GM12875 (cell line): Measurements from ENCODE around the gene LIM2.

Source experiments
- H3K4me3 ChIP-seq: one replicate; pipeline ENCODE4 v1.5.1; 2011; ENCODE audit warnings: low read depth, low read length, control low read depth
- TF ChIP-seq, protein P1 (sequence below): IDR thresholded peaks from 2 replicates; pipeline ENCODE4 v1.5.1; 2011; ENCODE audit warnings: low read depth, mild to moderate bottlenecking, control low read depth, inconsistent platforms, low read length, moderate library complexity, borderline replicate concordance; ENCODE audit not compliant: insufficient read depth

LIM2 gene

DNA sequence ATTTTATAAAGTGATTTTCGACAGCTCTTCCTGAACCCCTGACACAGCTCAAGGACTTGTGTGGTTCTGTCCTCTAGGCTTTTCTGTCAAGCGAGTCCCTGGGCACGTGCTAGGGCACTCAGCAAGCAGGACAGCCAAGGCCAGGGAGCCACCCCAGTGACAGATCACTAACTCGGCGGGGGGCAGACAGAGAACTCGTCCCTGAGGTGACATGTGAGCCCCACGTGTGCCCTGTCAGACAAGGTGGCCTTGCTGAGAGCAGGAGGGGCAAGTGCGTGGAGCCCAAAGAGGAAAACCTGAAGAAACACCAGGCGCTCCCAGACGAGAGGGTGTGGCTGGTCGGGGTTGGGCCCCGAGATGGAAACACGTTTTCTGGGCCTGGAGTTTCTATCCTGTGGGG, 26.5 kb downstream of the LIM2 start:
- TF ChIP-seq, protein P1, sequence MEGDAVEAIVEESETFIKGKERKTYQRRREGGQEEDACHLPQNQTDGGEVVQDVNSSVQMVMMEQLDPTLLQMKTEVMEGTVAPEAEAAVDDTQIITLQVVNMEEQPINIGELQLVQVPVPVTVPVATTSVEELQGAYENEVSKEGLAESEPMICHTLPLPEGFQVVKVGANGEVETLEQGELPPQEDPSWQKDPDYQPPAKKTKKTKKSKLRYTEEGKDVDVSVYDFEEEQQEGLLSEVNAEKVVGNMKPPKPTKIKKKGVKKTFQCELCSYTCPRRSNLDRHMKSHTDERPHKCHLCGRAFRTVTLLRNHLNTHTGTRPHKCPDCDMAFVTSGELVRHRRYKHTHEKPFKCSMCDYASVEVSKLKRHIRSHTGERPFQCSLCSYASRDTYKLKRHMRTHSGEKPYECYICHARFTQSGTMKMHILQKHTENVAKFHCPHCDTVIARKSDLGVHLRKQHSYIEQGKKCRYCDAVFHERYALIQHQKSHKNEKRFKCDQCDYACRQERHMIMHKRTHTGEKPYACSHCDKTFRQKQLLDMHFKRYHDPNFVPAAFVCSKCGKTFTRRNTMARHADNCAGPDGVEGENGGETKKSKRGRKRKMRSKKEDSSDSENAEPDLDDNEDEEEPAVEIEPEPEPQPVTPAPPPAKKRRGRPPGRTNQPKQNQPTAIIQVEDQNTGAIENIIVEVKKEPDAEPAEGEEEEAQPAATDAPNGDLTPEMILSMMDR: no peak

DNA sequence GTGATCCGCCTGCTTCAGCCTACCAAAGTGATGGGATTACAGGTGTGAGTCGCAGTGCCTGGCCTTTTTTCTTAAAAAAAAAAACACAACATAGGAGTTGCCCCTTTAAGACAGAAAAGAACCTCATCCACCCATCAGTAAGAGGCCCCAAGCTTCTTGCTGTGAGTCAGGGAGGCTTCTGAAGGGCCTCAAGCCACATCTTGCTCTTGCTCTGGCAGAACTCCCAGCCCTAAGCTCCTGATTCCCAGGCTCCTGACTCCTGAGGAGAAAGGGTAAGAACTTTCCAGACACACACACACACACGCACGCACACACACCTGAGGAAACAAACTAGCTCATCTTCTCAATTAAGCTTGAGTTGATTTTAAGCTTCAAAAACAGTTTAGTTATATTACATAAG, 28.5 kb downstream of the LIM2 start:
- TF ChIP-seq, protein P1: no peak
- H3K4me3 ChIP-seq: no peak overlapping the region

More for the DNA sequence above, 26.5 kb downstream of the LIM2 start:
- no peak overlapping the region for H3K4me3 ChIP-seq

DNA sequence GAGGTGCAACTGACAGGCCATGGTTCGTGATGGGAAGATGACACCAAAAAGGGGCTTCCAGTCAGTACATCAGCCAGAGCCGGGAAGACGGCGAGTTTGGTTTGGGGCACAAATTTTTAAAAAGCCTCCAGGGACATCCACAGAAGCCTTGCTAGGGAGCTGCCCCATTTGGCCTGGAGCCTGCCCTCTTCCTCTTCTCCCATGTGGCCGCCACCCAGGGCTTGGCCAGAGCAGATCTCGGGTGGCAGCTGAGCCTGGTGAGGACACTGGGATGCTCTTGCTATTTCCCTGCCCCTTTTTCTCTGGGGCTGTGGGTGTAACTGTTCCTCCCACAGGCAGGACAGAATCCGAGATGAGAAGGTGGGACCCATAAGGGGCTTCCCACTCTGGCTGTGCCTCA, 29.8 kb downstream of the LIM2 start:
- H3K4me3 ChIP-seq: no peak overlapping the region

DNA sequence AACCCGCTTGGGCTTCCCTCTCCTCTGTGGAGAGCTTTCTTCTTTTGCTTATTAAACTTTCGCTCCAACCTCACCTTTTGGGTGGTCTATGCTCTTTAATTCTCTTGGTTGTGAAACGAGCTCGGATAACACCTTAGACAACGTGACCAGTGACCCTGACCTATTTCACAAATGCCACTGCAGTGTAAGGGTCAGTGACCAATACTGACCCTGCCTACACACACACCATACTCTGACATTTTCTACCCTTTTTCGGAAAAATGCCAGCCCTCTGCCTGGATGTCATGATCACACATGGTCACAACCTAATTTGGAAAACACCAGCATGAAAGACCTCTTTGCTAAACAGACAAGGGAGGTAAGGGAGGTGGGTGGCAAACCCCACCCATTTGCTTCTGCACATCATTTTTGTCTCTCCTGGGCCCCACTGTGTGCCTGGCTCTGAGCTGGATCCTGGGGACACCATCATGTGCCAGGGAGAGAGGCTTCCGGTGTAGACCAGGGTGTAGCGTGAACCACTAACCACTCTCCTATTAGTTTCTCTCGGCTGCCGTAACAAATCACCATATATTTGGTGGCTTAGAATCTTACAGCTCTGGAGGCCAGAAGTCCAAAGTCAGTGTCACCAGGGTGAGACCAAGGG, 31.5 kb downstream of the LIM2 start:
- TF ChIP-seq, protein P1: no peak
- no peak overlapping the region for H3K4me3 ChIP-seq

More for the DNA sequence above, 29.8 kb downstream of the LIM2 start:
- TF ChIP-seq, protein P1: no peak

DNA sequence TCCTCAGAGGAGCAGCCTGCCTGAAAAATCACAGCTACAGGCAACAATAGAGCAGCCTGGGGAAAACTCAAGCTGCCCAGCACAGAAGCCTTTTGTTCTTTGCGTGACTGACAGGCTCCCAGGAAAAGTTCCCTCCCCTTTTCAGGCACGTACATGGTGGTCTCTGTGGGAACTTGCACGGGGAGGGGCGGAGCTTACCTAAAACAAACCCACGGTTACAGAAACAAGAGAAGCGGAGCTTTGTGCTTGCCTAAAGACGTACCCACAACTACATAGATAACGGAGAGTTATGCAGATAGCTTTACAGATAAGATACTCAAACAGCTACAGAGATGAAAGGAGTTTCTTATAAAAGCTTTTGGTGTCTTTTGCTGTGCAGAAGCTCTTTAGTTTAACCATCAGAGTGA, 33.0 kb downstream of the LIM2 start:
- H3K4me3 ChIP-seq: no peak overlapping the region
- TF ChIP-seq, protein P1: no peak

DNA sequence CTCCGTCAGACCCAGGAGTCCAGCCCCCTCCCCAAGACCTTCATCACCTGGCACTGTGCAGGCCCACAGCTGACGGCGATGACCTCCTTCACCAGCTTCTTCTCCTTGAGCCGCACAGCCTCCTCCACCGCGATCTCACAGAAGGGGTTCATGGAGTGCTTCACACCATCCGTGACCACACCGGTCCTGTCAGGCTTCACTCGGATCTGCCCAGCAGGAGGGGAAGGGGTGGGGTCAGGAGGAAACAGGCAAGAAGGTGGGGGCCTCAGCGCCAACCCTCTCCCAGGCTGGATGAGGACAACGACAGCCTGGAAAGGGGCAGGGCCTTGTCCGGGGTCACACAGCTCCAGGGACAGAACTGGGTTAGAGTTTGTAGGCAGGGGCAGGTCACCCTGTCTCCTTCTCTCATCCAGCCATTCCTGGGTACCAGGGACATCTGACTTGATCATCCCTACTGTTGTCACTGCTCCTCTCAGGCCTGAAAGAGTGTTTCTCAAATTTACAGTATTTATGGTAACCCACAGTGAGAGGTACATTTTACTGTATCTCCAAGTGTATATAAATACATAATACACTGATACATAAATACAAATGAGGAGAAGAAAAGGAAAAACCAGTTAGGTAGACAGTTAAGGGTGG, 33.6 kb downstream of the LIM2 start:
- no peak overlapping the region for H3K4me3 ChIP-seq

More for the DNA sequence above, 33.6 kb downstream of the LIM2 start:
- TF ChIP-seq, protein P1: no peak
